Spleen (tissue), 11 donors: ENCODE measurements around the gene BICRA. TPM values are rescaled to one million over a fixed set of nuclear protein-coding genes. Genes with fewer than 3 reads are reported as not detected.
A peak's percentile ranks its signal among the peaks of the same experiment; 100 is the strongest.

Experiments
- DNase-seq: peaks from one replicate; pipeline ENCODE4 v3.0.0-alpha.2; 2020
- H3K27ac ChIP-seq, 8 donors: fragments of 200-600 bp; sonication (generic) in 7 of 8; 1 replicate in 4 of 8; 2 replicates in 4 of 8; pipeline versions ENCODE4 v1.5.0 to v1.8.0; 2016 to 2021; ENCODE audit warnings: inconsistent platforms in 4 of 8, mild to moderate bottlenecking in 4 of 8, moderate library complexity in 1 of 8
- H3K27me3 ChIP-seq, 7 donors: fragments of 200-600 bp; sonication (generic) in 6 of 7; replicated peaks in 1 of 7; 1 replicate in 4 of 7; 2 replicates in 3 of 7; pipeline versions ENCODE4 v1.5.0 to v1.8.0; 2016 to 2021; ENCODE audit warnings: inconsistent platforms in 3 of 7, mild to moderate bottlenecking in 1 of 7
- H3K36me3 ChIP-seq, 6 donors: fragments of 200-600 bp; sonication (generic) in 5 of 6; 1 replicate in 4 of 6; 2 replicates in 2 of 6; pipeline versions ENCODE4 v1.5.0 to v1.8.0; 2016 to 2021; ENCODE audit warnings: inconsistent platforms in 2 of 6
- H3K4me1 ChIP-seq, 6 donors: fragments of 200-600 bp; sonication (generic) in 5 of 6; 1 replicate in 3 of 6; 2 replicates in 3 of 6; pipeline versions ENCODE4 v1.5.0 to v1.8.0; 2016 to 2021; ENCODE audit warnings: inconsistent platforms in 3 of 6
- H3K4me3 ChIP-seq, 8 donors: fragments of 200-600 bp; sonication (generic) in 7 of 8; 1 replicate in 4 of 8; 2 replicates in 4 of 8; pipeline versions ENCODE4 v1.5.0 to v1.8.0; 2016 to 2021; ENCODE audit warnings: inconsistent platforms in 4 of 8, mild to moderate bottlenecking in 4 of 8, moderate library complexity in 2 of 8
- H3K9me3 ChIP-seq, 8 donors: fragments of 200-600 bp; sonication (generic) in 7 of 8; 1 replicate in 4 of 8; 2 replicates in 4 of 8; pipeline versions ENCODE4 v1.5.0 to v1.8.0; 2016 to 2021; ENCODE audit warnings: inconsistent platforms in 4 of 8
- POLR2A ChIP-seq, 3 donors: fragments of 450-650 bp; IDR thresholded peaks; one replicate each; pipeline ENCODE4 v1.5.1; 2017; ENCODE audit warnings: antibody characterized with exemption in 3 of 3, mild to moderate bottlenecking in 1 of 3
- POLR2AphosphoS5 ChIP-seq, 3 donors: sonication (generic); formaldehyde crosslinking; IDR thresholded peaks; one replicate each; pipeline ENCODE4 v1.5.1; 2017; ENCODE audit warnings: antibody characterized with exemption in 3 of 3
- WGBS, 5 donors: extraction: QIAGEN DNeasy Blood & Tissue Kit in 3 of 5; methylation state at CpG; one replicate each; pipeline versions ENCODE4 v1.1.5 to v1.1.7; 2013 to 2018; 5-methylcytosine and 5-hydroxymethylcytosine counted together
- intact Hi-C: fragments of 100-400 bp; cut with DNase I; formaldehyde crosslinking; loops from one replicate; pipeline ENCODE4 v1.15.0; 2023; ENCODE audit warnings: low total_unique reads
- polyA plus RNA-seq, 3 donors: library from polyadenylated mRNA; stranded (reverse); fragments of 200-250 nt; gene quantifications; one replicate each; pipeline ENCODE4 v1.2.1, GENCODE V29; 2013
- total RNA-seq, 7 donors: library from RNA; depleted of rRNA in 3 of 7; stranded (reverse); fragments of >200 nt in 3 of 7; fragmentation: NEBNext Ultra II Directional in 4 of 7; extraction: Animal tissue kit (Norgen Biotek cat#: 25700) in 4 of 7; gene quantifications; one replicate each; pipeline versions ENCODE4 v1.1.0 to v1.2.1, GENCODE V29; 2016 to 2021
- TF ChIP-seq, protein P1 (sequence below), 11 experiments: fragments of 200-600 bp in 7 of 11; fragments of 450-650 bp in 4 of 11; sonication (generic) in 4 of 11; IDR thresholded peaks in 8 of 11; conservative IDR thresholded peaks in 3 of 11; 1 replicate in 7 of 11; 2 replicates in 4 of 11; pipeline versions ENCODE4 v1.4.0 to v1.8.0; 2016 to 2021; ENCODE audit warnings: antibody characterized with exemption in 11 of 11, inconsistent platforms in 4 of 11, mild to moderate bottlenecking in 1 of 11
- donor health status: healthy with polysubstance abuse.
- donor health status: DM: no; HTN: no; CAD: no; lungs with moderate emphysema.
- donor health status: DM: no; HTN: no; CAD: no.
- donor health status: Bipolar disorder and iron deficiency.
- donor health status: healthy.
- donor health status: DM: no; HTN: no; CAD: no.
- donor health status: DM: yes; HTN: yes; CAD: no.

Gene BICRA
- total and polyA plus RNA-seq, 10 donors = 2.2 to 21.8 (median 18.2) TPM

DNA sequence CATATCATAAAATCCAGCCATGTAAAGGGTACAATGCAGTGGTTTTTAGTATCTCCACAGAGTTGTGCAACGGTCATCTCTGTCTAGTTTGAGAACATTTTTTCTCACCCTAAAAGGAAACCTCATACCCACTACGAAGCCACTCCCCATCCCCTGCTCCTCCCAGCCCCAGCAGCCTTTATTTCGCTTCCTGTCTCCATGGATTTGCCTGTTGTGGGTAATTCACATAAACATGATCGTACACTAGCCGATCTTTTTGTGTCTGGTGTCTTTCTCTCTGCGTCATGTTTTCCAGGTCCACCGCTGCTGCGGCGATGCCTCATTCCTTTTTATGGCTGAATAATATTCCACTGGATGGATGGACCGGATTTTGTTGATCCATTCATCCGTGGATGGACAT, 28.6 kb downstream of the BICRA start:
- Histone ChIP-seq H3K36me3 (peaks cover 0 to 18% (median 0%) of the 10 kb centered on the region in 6 donors), H3K27me3 (no peaks in the 10 kb centered on the region), H3K27ac (peak overlapping the region in 4 of 8 donors; percentile 27 to 57 (median 50)), H3K4me3 (no peak overlapping the region), H3K9me3 (no peaks in the 10 kb centered on the region), H3K4me1 (peaks cover 0 to 44% (median 3%) of the 10 kb centered on the region in 6 donors)
- WGBS, 5 donors = 71 to 81% (median 79%) methylated on average over 11 of the region's 11 CpGs
- intact Hi-C loops = no loop called here
- TF ChIP-seq POLR2AphosphoS5 (IDR thresholded peaks at IDR 0.05) = peak in 1 of 3 donors; percentile 12
- TF ChIP-seq, protein P1, sequence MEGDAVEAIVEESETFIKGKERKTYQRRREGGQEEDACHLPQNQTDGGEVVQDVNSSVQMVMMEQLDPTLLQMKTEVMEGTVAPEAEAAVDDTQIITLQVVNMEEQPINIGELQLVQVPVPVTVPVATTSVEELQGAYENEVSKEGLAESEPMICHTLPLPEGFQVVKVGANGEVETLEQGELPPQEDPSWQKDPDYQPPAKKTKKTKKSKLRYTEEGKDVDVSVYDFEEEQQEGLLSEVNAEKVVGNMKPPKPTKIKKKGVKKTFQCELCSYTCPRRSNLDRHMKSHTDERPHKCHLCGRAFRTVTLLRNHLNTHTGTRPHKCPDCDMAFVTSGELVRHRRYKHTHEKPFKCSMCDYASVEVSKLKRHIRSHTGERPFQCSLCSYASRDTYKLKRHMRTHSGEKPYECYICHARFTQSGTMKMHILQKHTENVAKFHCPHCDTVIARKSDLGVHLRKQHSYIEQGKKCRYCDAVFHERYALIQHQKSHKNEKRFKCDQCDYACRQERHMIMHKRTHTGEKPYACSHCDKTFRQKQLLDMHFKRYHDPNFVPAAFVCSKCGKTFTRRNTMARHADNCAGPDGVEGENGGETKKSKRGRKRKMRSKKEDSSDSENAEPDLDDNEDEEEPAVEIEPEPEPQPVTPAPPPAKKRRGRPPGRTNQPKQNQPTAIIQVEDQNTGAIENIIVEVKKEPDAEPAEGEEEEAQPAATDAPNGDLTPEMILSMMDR (IDR thresholded peaks at IDR 0.05 in 8 of 11, conservative IDR thresholded peaks at IDR 0.05 in 3 of 11) = no peak
- TF ChIP-seq POLR2A (IDR thresholded peaks at IDR 0.05) = no peak
- no peak for DNase-seq

DNA sequence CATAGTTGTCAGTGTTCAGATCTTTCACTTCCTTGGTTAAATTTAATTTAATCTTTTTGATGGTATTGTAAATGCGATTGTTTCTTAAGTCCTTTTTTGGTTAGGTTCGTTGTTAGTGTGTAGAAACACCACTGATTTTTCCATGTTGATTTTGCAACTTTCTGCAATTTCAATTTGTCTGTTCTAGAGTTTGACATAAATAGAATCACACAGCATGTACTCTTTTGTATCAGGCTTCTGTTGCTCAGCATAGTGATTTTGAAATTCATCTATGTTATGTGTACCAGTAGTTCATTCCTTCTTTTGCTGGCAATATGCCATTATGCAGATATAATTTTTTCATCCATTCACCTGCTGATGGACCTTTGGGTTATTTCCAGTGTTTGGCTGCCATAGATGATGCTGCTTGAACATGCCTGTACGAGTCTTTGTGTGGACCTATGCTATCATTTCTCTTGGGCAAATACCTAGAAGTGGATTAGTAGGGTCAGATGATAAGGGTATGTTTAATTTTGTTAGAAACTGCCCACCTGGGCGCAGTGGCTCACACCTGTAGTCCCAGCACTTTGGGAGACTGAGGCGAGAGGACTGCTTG, 33.1 kb downstream of the BICRA start:
- peaks cover 0 to 41% (median 6%) of the 10 kb centered on the region in 6 donors for H3K36me3 ChIP-seq
- no peak for DNase-seq
- 72 to 84% (median 74%) methylated on average over 5 of the region's 5 CpGs for WGBS, 5 donors
- TF ChIP-seq POLR2A (IDR thresholded peaks at IDR 0.05) (no peak), POLR2AphosphoS5 (IDR thresholded peaks at IDR 0.05) (no peak)
- TF ChIP-seq, protein P1 (IDR thresholded peaks at IDR 0.05 in 8 of 11, conservative IDR thresholded peaks at IDR 0.05 in 3 of 11) = no peak
- peaks cover 0 to 40% (median 14%) of the 10 kb centered on the region in 6 donors for H3K4me1 ChIP-seq
- H3K4me3 ChIP-seq = no peak overlapping the region
- no peaks in the 10 kb centered on the region for H3K9me3 ChIP-seq
- intact Hi-C loops = no loop called here
- no peak overlapping the region for H3K27ac ChIP-seq
- H3K27me3 ChIP-seq = no peaks in the 10 kb centered on the region

DNA sequence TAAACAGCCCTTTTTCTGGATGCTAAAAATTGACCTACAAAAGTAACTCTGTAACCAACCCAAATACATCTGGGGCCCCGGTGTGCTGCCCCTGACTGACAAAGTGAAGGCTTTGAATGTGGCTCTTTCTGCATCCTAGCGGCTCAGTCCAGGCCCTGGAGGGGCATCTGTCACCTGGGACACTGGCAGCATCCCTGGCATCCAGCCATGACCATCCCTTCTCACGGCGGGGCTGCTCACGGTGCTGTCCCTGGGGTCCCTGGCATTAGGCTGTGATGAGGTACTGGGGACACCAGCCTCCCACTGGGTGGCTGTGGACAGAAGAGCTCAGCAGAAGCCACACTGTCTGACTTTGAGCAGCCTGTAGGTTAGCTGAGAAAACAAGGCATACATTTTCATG, 34.3 kb downstream of the BICRA start:
- Histone ChIP-seq H3K4me3 (no peak overlapping the region), H3K27me3 (no peaks in the 10 kb centered on the region), H3K9me3 (no peaks in the 10 kb centered on the region), H3K27ac (no peak overlapping the region), H3K4me1 (peaks cover 0 to 34% (median 10%) of the 10 kb centered on the region in 6 donors), H3K36me3 (peaks cover 0 to 36% (median 6%) of the 10 kb centered on the region in 6 donors)
- TF ChIP-seq, protein P1 (IDR thresholded peaks at IDR 0.05 in 8 of 11, conservative IDR thresholded peaks at IDR 0.05 in 3 of 11) = no peak
- TF ChIP-seq POLR2AphosphoS5 (IDR thresholded peaks at IDR 0.05) (no peak), POLR2A (IDR thresholded peaks at IDR 0.05) (no peak)
- intact Hi-C loops = no loop called here
- 91 to 98% (median 95%) methylated on average over 5 of the region's 5 CpGs for WGBS, 5 donors
- no peak for DNase-seq

DNA sequence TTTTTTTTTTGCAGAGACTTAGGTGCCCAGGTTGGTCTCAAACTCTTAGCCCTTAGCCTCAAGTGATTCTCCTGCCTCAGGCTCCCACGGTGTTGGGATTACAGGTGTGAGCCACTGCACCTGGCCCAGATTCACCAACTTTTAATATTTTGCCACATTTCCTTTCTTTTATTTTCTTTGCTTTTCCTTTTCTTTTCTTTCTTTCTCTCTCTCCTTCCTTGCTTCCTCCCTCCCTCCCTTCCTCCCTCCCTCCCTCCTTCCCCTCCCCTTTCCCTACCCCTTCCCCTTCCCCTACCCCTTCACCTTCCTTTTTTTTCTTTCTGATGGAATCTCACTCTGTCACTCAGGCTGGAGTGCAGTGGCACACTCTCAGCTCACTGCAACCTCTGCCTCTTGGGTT, 35.3 kb downstream of the BICRA start:
- 89 to 100% (median 96%) methylated on average over 1 of the region's 1 CpG for WGBS, 5 donors
- Histone ChIP-seq H3K27ac (no peak overlapping the region), H3K36me3 (peaks cover 0 to 38% (median 6%) of the 10 kb centered on the region in 6 donors), H3K4me3 (no peak overlapping the region), H3K27me3 (no peaks in the 10 kb centered on the region), H3K4me1 (peaks cover 0 to 33% (median 10%) of the 10 kb centered on the region in 6 donors), H3K9me3 (peaks cover 0 to 3% (median 0%) of the 10 kb centered on the region in 8 donors)
- intact Hi-C loops = no loop called here
- no peak for DNase-seq
- TF ChIP-seq POLR2AphosphoS5 (IDR thresholded peaks at IDR 0.05) (no peak), POLR2A (IDR thresholded peaks at IDR 0.05) (no peak)
- TF ChIP-seq, protein P1 (IDR thresholded peaks at IDR 0.05 in 8 of 11, conservative IDR thresholded peaks at IDR 0.05 in 3 of 11) = no peak
